Fibroblast of pulmonary artery (primary cell): ENCODE data around the gene PSMC6.

ENCODE experiments used
- DNase-seq: peaks from one replicate; pipeline ENCODE4 v3.0.0-alpha.2; 2010; ENCODE audit warnings: low read depth
- H3K4me3 ChIP-seq: replicated peaks from 2 replicates; pipeline ENCODE4 v1.5.1; 2011; ENCODE audit warnings: low read depth, mild to moderate bottlenecking, control low read depth, low read length, moderate library complexity
- CTCF ChIP-seq: IDR thresholded peaks from 2 replicates; pipeline ENCODE4 v1.5.1; 2011; ENCODE audit warnings: mild to moderate bottlenecking, control low read depth, low read length, inconsistent platforms; ENCODE audit errors: missing control alignments

PSMC6 gene

GRCh38 chr14:52729925-52730708 is 23.1 kb downstream of the PSMC6 start, which contains the start of gene STYX:
STYX (plus strand) TSS chr14:52730166; CDS start chr14:52730475, 309 bp downstream.
- peak within 1 kb of the TSS; percentile 77 for H3K4me3 ChIP-seq
- no peak for TF ChIP-seq CTCF
- peak; percentile 98 for DNase-seq

DNA sequence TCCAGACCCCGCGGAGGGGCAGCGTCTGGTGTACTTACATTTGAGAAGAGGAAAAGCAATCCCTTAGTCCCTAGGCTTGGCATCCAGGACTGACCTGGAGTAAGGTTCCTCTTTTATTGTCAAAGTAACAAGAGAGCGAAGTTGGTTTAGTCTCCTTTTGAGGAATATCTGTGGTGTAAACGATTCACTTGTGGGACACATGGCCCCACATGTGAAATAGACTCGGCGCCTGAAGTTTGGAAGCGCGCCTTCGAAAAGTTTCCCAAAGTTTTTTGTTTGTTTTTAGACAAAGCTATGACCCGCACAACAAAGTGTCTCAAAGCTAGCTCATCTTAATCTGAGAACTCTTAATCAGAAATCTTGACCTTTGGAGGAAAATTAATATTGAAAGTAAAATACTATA is 23.7 kb downstream of the PSMC6 start:
- peak; percentile 21 for DNase-seq
- no peak for TF ChIP-seq CTCF
- H3K4me3 ChIP-seq: peak overlapping the region; percentile 77

- H3K4me3 ChIP-seq: no peak overlapping the region
- no peak for DNase-seq
- TF ChIP-seq CTCF: no peak
Measured at GRCh38 chr14:52733824-52734223, 26.8 kb downstream of the PSMC6 start.

DNA sequence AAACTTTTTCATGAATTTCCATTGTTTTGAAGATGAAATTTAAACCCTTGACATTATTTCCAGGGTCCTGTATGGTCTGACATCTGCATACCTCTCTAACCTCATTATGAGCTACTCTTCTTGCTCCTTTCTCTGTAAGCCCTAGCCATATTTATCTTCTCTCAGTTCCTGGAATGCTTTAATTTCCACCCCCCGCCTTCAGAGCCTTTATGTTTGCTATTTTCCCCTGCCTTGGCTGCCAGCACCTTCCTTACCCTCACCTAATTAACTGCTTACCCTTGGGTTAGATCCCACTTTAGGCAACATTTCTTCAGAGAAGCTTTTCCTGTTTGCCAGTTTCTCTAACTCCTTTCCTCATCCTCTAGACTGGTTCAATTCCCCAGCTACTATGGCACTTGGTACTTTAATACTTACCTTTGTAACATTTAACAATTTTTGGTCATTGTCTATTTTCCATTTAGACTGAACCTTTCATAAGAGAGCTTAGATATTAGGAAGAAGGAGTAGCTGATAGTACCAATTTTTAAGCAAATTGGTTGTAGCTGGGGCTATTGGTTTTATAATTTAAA is 29.0 kb downstream of the PSMC6 start:
- no peak for DNase-seq
- no peak overlapping the region for H3K4me3 ChIP-seq
- TF ChIP-seq CTCF: no peak

DNA sequence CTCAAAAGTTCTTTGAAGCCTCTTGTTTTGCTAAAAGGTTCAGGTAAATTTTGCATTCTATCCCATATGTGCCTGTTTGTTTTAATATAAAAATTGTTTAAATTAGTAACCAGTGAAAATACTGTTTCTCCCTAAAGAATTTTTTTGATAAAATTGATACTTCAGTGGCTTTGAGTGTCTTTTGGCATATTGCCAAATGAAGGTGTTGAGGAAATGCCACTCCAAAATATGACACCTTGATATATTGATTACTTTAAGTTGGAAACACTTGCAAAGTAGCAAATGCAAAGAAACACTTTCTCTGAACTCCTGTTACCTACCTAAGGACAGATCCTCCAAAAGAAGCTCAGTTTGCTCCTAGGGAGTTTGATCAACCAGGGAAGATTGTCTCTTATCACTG is 31.4 kb downstream of the PSMC6 start:
- no peak for TF ChIP-seq CTCF
- no peak overlapping the region for H3K4me3 ChIP-seq
- no peak for DNase-seq

DNA sequence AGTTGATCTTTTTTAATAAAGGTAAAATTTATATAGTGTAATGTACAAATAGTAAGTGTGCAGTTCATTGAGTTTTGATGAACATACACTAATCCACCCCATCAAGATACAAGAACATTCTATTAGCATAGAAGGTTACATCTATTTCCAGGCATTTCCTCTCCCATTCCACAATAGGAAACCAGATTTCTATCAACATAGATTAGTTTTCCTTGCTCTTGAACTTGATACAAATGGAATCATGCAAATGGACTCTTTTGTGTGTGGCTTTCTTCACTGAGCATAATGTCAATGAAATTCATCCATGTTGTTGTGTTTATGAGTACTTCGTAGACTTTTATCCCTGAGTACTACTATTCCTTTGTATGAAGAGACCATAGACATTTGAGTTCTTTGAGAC is 33.8 kb downstream of the PSMC6 start:
- no peak for TF ChIP-seq CTCF
- peak; percentile 10 for DNase-seq
- H3K4me3 ChIP-seq: no peak overlapping the region
